Left ventricle myocardium superior (tissue), 1 donor: ENCODE measurements around the gene WDR55. TPM values are rescaled to one million over a fixed set of nuclear protein-coding genes. Genes with fewer than 3 reads are reported as not detected.
A peak's percentile ranks its signal among the peaks of the same experiment; 100 is the strongest.
"Not testable (repeated sequence)": the region's sequence is repeated elsewhere in the genome, so short reads cannot be mapped to it uniquely, and the experiment has no call there.

Experiments
- ATAC-seq: fragments of 200-7000 bp; cut with Tn5 transposase; one replicate; pipeline ENCODE4 v1.9.1; 2020; ENCODE audit warnings: mild to moderate bottlenecking, moderate library complexity
- DNase-seq: peaks from one replicate; pipeline ENCODE4 v3.0.0-alpha.2; 2020
- intact Hi-C: fragments of 100-400 bp; cut with micrococcal nuclease; formaldehyde crosslinking; loops from one replicate; pipeline ENCODE4 v1.11.0; 2022
- total RNA-seq: library from RNA; stranded (reverse); fragmentation: NEBNext Ultra II Directional; extraction: Animal tissue kit (Norgen Biotek cat#: 25700); gene quantifications from one replicate; pipeline ENCODE4 v1.2.1, GENCODE V29; 2021
- donor health status: DM: no; HTN: yes; CAD: no; lungs with severe emphysema.

Gene WDR55
- total RNA-seq, 1 donor from 2014 or later = 12.1 TPM

DNA sequence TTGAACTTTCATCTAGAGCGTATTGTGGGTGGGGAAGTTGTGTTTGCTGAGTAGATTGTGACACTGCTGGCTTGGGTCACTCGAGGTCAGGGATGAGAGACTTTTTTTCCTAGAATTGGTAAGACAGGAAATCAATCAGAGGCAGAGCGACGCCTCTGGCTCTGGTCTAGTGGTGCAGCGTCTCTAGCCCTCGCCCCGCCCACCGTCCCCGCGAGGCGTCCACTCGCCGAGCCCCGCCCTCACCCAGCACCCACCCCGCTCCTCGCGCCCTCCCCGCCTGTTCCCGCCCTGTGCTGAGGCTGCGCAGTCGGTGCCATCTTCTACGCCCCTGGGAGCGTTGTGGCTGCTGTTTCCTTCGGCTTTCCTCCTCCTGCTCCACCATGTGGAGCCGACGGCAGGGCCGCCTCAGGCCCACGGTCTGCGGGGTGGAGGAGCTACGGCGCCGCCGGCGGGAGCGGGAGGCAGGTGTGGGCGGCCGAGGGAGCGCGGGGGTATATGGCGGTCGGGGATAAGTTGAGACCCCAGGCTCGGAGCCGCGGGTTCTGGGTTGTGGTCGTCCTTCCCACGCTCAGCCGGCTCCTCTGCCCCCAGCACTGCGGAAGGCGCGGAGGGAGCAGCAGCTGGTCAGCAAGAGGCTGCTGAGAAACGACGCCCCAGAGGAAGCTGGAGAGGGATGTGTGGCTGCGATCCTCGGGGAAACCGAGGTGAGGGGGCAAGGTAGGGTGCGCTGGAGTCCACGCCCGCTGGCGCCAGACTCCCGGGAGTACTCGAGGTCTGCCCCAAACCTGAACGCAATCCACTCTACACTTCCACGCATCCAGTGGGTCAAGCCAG lies 25.3 kb upstream of the WDR55 start, which contains the start of gene TMCO6:
Gene TMCO6 (plus strand): TSS at position 304 of the 834 bp plus-strand sequence. CDS start 77 bp downstream, at position 381.
- intact Hi-C loops = loop anchor here (10.0 kb wide), 1 partner anchor 65 kb away; no protein-coding TSS in a partner anchor
- peak; percentile 99 for ATAC-seq
- peak; percentile 99 for DNase-seq

DNA sequence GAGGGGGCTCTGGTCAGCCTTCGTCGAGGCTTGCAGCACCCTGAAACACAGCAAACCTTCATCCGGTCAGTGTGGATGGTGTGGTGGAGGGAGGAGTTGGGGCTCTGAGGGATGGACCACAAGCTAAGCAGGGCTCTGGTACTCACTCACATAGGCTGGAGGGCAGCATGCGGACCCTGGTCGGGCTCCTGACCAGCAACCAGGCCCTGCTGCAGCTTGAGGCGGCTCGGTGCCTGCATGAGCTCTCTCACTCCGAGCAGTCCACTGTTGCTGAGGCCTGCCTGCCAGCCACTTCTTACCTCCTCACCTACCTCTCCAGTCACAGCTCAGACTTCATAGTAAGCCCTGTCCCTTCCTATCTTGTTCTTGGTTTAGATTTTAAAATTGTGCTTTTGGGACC lies 23.0 kb upstream of the WDR55 start:
- ATAC-seq (no peak), DNase-seq (no peak)
- intact Hi-C loops = no loop called here

DNA sequence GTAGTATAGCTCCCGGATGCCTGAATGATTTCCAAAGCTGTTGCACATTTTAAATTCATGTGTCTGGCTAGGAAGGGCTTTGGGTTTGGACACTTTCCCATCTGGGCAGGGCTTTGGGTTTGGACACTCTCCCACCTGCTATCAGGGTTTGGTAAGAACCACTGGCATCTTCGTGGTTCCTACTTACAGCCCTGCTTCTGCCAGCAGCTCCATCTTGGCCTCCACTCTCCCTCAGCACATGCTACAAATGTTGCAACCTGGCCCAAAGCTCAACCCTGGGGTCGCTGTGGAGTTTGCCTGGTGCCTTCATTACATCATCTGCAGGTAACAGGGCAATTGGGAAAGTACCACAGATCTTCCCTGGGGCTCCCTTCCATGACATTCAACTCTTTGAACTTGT lies 22.0 kb upstream of the WDR55 start:
- intact Hi-C loops = no loop called here
- no peak for DNase-seq
- no peak for ATAC-seq

DNA sequence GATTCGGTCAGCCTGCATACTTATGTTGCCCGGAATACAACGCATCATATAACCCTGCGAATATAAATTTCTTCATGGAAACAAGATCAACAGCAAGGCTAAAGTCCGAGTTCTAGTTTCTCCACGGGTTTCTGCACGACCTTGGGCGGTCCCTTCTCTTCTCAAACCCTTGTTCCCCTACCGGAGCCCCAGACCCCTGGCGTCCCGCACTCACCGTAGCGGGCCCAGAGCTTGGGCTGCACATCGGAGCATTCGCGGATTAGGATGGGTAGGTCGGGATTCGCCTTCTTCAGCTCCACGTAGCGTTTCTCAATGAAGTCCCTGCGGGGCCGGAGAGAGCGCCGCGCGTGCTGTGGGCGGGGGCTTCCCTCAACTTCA lies 17.7 kb upstream of the WDR55 start:
- ATAC-seq = peak; percentile 30
- no peak for DNase-seq
- intact Hi-C loops = no loop called here

DNA sequence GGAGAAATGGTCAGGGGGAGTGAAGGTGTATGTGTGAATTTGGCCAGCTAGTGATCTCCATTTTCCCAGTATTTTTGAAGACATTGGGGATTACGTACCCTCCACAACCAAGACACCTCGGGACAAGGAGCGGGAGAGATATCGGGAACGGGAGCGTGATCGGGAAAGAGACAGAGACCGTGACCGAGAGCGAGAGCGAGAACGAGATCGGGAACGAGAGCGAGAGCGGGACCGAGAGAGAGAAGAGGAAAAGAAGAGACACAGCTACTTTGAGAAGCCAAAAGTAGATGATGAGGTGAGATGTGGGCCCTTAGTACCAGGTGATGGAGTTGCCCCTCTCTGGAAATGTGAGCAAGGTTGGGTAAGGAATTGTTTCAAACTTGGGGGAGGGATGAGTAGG lies 5.8 kb upstream of the WDR55 start:
- intact Hi-C loops = no loop called here
- DNase-seq = no peak

DNA sequence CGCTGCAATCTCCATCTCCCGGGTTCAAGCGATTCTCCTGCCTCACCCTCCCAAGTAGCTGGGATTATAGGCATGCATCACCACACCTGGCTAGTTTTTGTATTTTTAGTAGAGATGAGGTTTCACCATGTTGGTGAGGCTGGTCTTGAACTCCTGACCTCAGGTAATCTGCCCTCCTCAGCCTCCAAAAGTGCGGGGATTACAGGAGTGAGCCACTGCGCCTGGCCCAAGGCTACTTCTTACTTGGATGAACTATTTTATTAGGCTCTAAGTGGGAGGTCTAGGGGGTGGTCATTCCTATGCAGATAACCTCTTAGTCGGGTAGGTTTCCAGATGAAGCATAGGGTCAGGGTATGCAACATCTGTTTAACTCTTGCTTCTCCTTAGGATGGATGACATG lies 4.3 kb upstream of the WDR55 start:
- DNase-seq, intact Hi-C loops, ATAC-seq: not testable (repeated sequence)

More for the DNA sequence above, 5.8 kb upstream of the WDR55 start:
- ATAC-seq = no peak

DNA sequence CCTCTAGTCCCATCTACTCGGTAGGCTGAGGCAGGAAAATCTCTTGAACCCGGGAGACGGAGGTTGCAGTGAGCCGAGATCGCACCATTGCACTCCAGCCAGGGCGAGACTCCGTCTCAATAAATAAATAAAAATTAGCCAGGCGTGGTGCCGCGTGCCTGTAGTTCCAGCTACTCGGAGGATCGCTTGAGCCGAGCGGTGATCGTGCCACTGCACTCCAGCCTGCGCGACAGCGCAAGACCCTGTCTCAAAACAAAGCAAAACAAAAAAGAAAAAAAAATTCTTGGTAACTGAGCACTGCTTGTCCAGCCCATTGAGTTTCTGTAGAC lies 710 bp upstream of the WDR55 start:
- intact Hi-C loops = no loop called here
- DNase-seq = no peak

DNA sequence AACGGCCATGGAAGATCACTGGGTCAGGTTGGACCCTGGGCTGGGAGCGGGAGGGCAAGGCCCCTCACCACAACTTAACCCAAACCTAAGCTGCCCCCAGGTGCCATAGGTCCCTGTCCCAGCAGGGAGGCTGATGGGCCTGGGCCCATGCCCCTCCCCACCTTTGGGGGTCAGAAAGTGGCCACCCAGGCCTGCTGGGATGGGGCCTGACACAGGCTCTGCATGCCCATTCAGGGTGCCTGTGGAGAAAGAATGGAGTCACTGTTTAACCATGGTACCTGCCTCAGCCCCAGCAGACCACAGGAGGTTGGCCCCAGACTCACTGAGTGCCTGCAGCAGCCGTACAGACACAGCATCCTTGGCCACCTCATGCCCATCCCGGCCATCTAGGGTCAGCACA lies 6.3 kb downstream of the WDR55 start:
- intact Hi-C loops, DNase-seq, ATAC-seq: not testable (repeated sequence)

More for the DNA sequence above, 710 bp upstream of the WDR55 start:
- peak; percentile 15 for ATAC-seq

DNA sequence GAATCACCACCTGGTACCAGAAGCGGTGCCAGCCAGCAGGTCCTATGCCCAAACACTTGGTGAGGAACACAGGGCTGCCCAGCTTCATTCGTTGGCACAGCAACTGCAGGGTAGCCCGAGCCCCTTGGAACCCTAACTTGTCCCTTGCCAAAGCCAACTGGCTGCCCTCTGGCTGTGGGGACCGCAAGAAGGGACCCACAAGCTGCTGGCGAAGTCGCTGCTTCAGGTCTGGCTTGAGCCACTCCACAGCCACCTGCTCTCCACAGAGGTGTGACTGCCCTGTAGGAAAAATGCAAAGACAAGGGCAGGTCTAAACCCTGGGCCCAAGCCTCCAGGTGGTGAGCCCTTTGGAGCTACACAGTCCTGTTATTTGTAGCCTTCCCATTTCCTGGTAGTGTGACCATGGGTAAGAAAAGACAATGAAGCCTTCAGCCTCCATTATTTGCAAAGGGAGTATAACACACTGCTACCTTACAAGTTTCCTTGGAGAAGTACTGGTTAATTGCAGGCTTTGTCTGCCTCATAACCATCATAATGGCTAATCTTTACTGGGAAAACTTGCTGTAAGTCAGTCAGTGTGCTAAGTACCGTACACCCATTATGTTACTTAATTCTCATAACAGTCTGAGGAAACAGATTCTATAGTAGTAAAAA lies 6.9 kb downstream of the WDR55 start:
- intact Hi-C loops = no loop called here
- ATAC-seq = no peak

DNA sequence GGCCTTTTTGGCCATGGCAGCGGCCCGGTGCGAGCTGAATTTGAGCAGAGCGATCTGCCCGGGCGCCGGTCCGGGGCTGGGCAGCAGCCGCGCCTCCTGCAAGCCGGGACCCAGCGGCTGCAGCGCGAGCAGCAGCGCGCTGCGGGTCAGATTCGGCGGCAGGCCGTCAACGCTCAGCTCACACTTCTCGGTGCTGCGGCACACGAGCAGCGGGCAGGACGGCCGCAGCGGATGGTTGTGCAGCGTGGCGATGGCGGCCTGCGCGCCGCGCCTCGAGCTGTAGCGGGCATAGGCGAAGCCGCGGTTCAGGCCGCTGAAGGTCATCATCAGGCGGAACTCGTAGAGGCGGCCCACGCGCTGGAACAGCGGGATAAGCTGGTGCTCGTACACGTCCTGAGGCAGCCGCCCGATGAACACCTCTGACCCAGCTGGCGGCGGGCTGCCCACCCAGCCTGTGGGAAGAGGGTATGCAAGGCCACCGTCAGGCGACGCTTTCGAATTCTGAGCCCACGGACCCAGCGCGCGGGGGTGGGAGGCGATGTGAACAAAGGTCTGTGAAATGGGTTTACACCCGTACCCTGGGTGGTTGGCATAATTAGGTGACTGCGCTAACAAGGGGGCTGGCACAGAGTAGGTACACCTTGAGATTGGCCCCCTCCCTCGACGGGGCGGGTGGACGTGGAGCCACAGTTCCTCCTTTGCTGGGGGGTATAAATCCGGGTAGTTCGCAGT lies 7.9 kb downstream of the WDR55 start:
- DNase-seq = peak; percentile 42
- intact Hi-C loops = no loop called here
- peak; percentile 26 for ATAC-seq

More for the DNA sequence above, 6.9 kb downstream of the WDR55 start:
- DNase-seq = no peak

DNA sequence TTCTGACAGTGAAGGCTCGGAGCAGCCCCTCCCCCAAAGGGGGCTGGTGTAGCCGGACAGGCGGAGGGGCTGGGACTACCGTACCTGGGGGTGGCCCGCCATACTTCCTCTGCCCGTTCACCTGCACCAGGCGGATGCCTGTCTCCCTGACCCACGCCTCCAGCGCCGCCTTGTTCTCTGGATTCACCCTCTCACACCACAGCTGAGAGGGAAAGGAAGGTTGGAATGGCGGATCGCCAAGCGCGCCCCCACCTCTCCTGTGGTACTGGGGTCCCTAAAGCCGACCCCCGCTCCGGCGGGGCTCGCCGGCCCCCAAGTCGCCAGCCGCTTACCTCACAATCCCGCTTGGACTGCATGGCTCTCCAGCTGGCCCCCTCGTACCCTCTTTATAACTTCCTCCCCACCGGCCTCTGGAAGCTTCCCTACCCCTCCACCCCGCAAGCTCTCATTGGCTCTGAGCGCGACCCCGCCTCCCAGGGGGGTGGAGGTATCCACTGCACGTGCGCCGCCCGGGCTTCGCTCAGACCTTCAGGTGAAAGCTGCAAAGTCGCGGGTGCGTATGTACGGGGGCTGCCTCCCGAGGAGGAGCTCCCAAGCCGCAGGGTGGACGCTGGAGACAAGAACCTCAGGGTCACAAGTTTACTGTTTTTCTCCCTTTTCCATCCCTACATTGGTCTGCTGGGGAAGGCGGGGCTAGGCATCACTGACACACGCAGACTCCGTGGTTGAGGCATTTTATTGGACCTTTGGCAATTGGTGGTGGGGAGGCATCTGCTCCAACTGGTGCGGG lies 8.7 kb downstream of the WDR55 start, which contains the start of gene DND1:
Gene DND1 (minus strand): TSS at position 390 of the 790 bp plus-strand sequence. CDS start 34 bp downstream, at position 356.
- intact Hi-C loops = no loop called here
- peak; percentile 16 for ATAC-seq
- DNase-seq = no peak

DNA sequence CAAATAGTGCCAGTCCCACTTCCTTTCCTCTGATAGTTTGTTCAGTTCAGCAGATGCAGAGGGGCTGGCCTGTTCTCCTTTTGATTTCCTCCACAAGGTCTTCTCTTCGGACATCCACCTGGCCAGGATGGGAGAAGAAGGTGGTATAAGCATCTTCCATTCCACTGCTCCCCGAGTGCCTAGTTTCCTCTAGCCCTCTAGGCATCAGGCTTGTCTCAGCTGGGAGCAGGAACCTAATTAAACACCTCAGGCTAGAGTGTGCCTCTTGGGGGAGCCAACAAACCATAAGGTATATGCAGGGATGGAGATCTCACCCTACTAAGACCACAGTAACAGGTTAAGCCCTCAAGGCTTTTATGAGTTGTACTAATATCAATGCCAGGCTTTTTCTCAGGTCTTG lies 9.5 kb downstream of the WDR55 start:
- DNase-seq (no peak), ATAC-seq (no peak)
- intact Hi-C loops = no loop called here

DNA sequence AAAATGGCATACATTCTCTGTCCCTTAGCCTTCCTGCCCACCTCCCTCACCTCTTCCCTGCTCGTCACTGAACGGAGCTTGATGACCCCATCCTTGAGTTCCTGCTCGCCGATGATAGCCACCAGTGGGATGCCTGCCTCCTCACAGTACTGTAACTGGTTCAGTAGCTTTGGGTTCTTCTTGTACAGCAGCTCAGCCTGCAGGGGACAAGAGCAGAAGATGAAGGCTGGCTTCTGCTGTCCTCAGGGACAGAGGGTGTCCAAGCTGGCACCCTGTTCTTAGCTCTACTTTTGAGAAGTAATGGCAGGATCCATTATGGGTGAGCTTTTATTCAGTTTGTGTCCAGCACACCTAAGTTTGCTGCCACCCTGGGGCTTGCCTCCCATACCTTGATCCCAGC lies 9.9 kb downstream of the WDR55 start:
- ATAC-seq (no peak), DNase-seq (no peak)
- intact Hi-C loops = no loop called here

DNA sequence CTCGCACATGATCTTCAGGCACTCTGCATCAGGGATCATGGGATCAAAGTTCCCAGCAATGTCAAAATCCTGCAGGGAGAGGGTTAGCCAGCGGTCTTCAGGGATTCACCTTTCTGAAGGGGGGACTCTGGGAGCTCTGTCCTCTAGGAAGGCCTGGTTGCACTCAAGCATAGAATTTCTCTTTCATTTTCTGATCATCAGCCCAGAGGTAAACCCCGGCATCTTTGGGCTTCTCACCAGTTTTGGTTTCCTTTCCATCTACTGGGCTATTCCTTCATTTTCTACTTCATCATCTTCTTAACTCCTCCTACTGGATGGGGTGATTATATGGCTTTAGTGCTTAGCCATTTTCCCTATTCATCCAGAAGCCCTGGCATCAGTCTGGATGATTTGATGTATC lies 13.2 kb downstream of the WDR55 start:
- intact Hi-C loops = no loop called here
- no peak for ATAC-seq
- no peak for DNase-seq

DNA sequence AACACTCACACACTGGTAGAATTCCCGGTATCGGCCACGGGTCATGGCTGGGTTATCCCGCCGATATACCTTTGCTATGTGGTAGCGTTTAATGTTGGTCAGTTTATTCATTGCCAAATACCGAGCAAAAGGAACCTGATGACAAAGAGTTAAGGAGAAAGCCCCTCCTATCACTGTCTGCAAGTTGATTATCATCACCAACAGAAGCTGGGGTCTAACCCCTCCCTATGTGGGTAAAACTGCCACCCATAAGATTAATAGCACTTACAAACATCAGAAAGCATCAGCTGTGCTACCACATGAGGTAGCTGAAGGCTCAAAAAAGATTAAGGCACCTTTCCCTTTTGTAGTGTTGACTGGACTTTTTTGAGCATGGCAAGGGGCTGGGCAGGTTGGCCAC lies 14.3 kb downstream of the WDR55 start:
- DNase-seq (no peak), ATAC-seq (no peak)
- intact Hi-C loops = no loop called here

DNA sequence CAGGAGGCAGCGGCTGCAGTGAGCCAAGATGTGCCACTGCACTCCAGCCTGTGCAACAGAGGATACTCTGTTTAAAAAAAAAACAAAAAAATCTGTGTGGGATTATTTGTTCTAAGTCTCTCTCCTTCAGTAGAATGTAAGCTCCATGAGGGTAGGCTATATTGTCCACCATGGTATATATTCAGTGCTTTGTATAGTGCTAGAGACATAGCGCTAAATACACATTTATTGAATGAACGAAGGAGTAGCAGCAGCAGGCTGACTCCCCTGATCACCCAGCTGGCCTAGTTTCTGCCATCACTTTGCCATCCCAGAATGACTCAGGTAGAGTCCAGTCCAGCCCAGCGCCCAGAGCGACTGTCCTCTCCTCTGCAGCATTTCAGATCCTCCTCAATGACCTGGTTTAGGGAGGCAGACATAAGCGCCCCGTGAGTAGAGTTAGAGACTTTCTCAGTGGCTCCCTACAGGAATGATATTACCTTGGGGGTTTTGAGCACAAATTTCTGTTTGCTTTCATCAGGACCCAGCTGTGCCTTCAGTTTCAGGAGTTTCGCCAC lies 25.8 kb downstream of the WDR55 start:
- ATAC-seq = no peak
- intact Hi-C loops = no loop called here
- no peak for DNase-seq

DNA sequence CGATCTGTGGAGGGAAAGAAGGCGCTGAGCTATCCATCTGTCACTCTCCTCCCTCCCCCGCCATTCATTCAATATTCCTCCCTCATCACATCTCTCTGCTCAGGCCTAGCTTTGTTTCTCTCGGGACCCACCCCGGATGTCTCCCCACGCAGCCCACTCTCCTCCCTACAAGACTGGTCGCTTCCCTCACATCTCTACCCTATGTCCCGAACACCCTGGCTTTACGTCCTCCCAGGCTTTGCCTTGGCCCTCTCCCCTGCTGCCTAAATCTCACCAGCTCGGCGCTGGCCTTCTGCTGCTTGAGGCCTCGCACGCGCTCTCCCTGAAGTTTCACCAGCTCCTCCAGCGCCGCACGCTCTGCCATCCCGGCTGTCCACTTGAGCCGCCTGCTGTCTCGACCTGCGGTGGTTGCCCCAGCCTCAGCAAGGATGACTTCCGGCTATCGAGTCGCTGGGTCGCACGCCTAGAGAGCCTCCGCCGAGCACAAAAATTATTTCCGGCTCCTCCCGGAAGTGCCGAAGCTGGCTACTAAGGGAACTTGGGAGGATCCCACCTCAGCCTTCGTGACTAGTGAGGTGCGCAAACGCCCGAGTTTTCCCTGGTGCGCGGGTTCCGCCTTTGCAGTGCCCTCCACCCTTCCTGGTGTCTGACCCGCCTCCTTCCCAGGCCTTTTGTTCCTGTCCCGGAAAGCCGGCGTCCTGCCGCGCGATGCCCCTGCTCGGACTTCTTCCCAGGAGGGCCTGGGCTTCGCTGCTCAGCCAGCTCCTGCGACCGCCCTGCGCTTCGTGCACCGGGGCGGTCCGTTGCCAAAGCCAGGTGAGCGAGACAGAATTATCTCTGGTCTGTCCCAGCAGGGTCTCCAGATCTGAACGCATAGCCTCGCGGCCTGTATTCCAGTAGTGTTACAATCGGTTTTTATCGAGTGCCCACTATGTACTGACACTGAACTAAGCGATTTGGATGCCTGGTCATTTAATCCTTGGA lies 26.5 kb downstream of the WDR55 start, which contains the start of the genes HARS1 and HARS2:
Gene HARS1 (minus strand): TSS at position 430 of the 984 bp plus-strand sequence. CDS start 66 bp downstream, at position 364.
Gene HARS2 (plus strand): TSS at position 515 of the 984 bp plus-strand sequence. CDS start 194 bp downstream, at position 709.
- peak; percentile 91 for DNase-seq
- peak; percentile 98 for ATAC-seq
- intact Hi-C loops = no loop called here
